ACHN (cell line): ENCODE measurements around the gene C1QTNF6.
"Not testable (repeated sequence)": the region's sequence is repeated elsewhere in the genome, so short reads cannot be mapped to it uniquely, and the experiment has no call there.

Source experiments
- DNase-seq: peaks from one replicate; pipeline ENCODE4 v3.0.0-alpha.2; 2015
- in situ Hi-C: cut with HindIII; loops from 2 replicates; pipeline ENCODE4 v1.10.0; 2017; ENCODE audit warnings: low sequenced_read_pairs, low pct_ligation_motif_present, low pct_unique_long_range_greater_than_20kb

The C1QTNF6 gene

GRCh38 chr22:37182949-37183245 lies 5.2 kb downstream of the C1QTNF6 start:
- no peak for DNase-seq
- in situ Hi-C loops, result no loop called here

- no peak for DNase-seq
- in situ Hi-C loops, result no loop called here
Measured at GRCh38 chr22:37182101-37182948, 5.7 kb downstream of the C1QTNF6 start.

- DNase-seq, result no peak
- in situ Hi-C loops, result no loop called here
Measured at GRCh38 chr22:37181681-37182080, 6.4 kb downstream of the C1QTNF6 start.

GRCh38 chr22:37180531-37181231 lies 7.4 kb downstream of the C1QTNF6 start:
- in situ Hi-C loops, result no loop called here
- DNase-seq, result no peak

- in situ Hi-C loops, result no loop called here
- DNase-seq, result no peak
Measured at GRCh38 chr22:37179622-37180420, 8.2 kb downstream of the C1QTNF6 start.

- DNase-seq, result no peak
- in situ Hi-C loops, result no loop called here
Measured at GRCh38 chr22:37179126-37179470, 8.9 kb downstream of the C1QTNF6 start.

GRCh38 chr22:37178350-37179125 lies 9.5 kb downstream of the C1QTNF6 start:
- in situ Hi-C loops, result no loop called here
- DNase-seq, result no peak

- DNase-seq, result no peak
- in situ Hi-C loops, result no loop called here
Measured at GRCh38 chr22:37177755-37178154, 10.3 kb downstream of the C1QTNF6 start.

GRCh38 chr22:37177221-37177620 lies 10.8 kb downstream of the C1QTNF6 start:
- in situ Hi-C loops, result no loop called here
- no peak for DNase-seq

- no peak for DNase-seq
- in situ Hi-C loops, result no loop called here
Measured at GRCh38 chr22:37176464-37177061, 11.5 kb downstream of the C1QTNF6 start.

- no peak for DNase-seq
- in situ Hi-C loops, result no loop called here
Measured at GRCh38 chr22:37175414-37176281, 12.4 kb downstream of the C1QTNF6 start.

- in situ Hi-C loops, result no loop called here
- no peak for DNase-seq
Measured at GRCh38 chr22:37174964-37175363, 13.1 kb downstream of the C1QTNF6 start.

GRCh38 chr22:37173709-37174108 lies 14.3 kb downstream of the C1QTNF6 start:
- in situ Hi-C loops, result no loop called here
- DNase-seq, result no peak

- no peak for DNase-seq
- in situ Hi-C loops, result no loop called here
Measured at GRCh38 chr22:37172266-37173245, 15.5 kb downstream of the C1QTNF6 start.

- no peak for DNase-seq
- in situ Hi-C loops, result no loop called here
Measured at GRCh38 chr22:37171662-37172061, 16.4 kb downstream of the C1QTNF6 start.

- DNase-seq, in situ Hi-C loops: not testable (repeated sequence)
Measured at GRCh38 chr22:37170689-37171405, 17.2 kb downstream of the C1QTNF6 start.
